ENCODE data around the gene CIB4.

The CIB4 gene

GRCh38 chr2:26619521-26619951 lies 21.6 kb downstream of the CIB4 start:
- no peak for DNase-seq

- DNase-seq = no peak
These were observed 22.1 kb downstream of the CIB4 start for GRCh38 chr2:26619096-26619495.

GRCh38 chr2:26618611-26619010 lies 22.6 kb downstream of the CIB4 start:
- no peak for DNase-seq

- no peak for DNase-seq
These were observed 23.5 kb downstream of the CIB4 start for GRCh38 chr2:26617588-26618083.

- DNase-seq = no peak
These were observed 24.2 kb downstream of the CIB4 start for GRCh38 chr2:26616706-26617587.

- DNase-seq = no peak
These were observed 25.1 kb downstream of the CIB4 start for GRCh38 chr2:26615860-26616705.

GRCh38 chr2:26615336-26615859 lies 25.8 kb downstream of the CIB4 start:
- DNase-seq = no peak

- DNase-seq = no peak
These were observed 26.7 kb downstream of the CIB4 start for GRCh38 chr2:26614216-26615138.

- no peak for DNase-seq
These were observed 27.6 kb downstream of the CIB4 start for GRCh38 chr2:26613241-26614215.

GRCh38 chr2:26612522-26613240 lies 28.5 kb downstream of the CIB4 start:
- DNase-seq = no peak

GRCh38 chr2:26612034-26612433 lies 29.1 kb downstream of the CIB4 start:
- no peak for DNase-seq

- DNase-seq = no peak
These were observed 30.4 kb downstream of the CIB4 start for GRCh38 chr2:26610504-26611335.

GRCh38 chr2:26609839-26610277 lies 31.3 kb downstream of the CIB4 start:
- DNase-seq = no peak

- DNase-seq = no peak
These were observed 31.9 kb downstream of the CIB4 start for GRCh38 chr2:26609205-26609631.

- DNase-seq = no peak
These were observed 32.6 kb downstream of the CIB4 start for GRCh38 chr2:26608557-26608956.

GRCh38 chr2:26607698-26608097 lies 33.5 kb downstream of the CIB4 start:
- DNase-seq = no peak

- DNase-seq = no peak
These were observed 34.3 kb downstream of the CIB4 start for GRCh38 chr2:26606847-26607190.

- no peak for DNase-seq
These were observed 34.9 kb downstream of the CIB4 start for GRCh38 chr2:26605999-26606846.

Measured in SIG-M5 (cell line).